Ovary (tissue), 9 donors: ENCODE results near the gene OLA1. TPM values are rescaled to one million over a fixed set of nuclear protein-coding genes. Genes with fewer than 3 reads are reported as not detected.

Experiments
- DNase-seq, 5 donors: peaks; one replicate each; pipeline ENCODE4 v3.0.0-alpha.2; 2019 to 2020
- H3K27ac ChIP-seq, 2 donors: fragments of 200-600 bp; one replicate each; pipeline versions ENCODE4 v1.5.1 to v1.8.0; 2019 to 2022
- H3K27me3 ChIP-seq: fragments of 200-600 bp; one replicate; pipeline ENCODE4 v1.8.0; 2022
- H3K36me3 ChIP-seq: fragments of 200-600 bp; sonication (generic); one replicate; pipeline ENCODE4 v1.5.1; 2019
- H3K4me1 ChIP-seq: one replicate; pipeline ENCODE4 v1.8.1; 2013; ENCODE audit warnings: mild to moderate bottlenecking, moderate library complexity; ENCODE audit not compliant: insufficient read depth
- H3K4me3 ChIP-seq: fragments of 200-600 bp; sonication (generic); one replicate; pipeline ENCODE4 v1.5.1; 2017
- H3K9me3 ChIP-seq, 2 donors: fragments of 200-600 bp in 1 of 2; sonication (generic) in 1 of 2; one replicate each; pipeline versions ENCODE4 v1.5.1 to v1.8.1; 2013 to 2019; ENCODE audit warnings: mild to moderate bottlenecking in 1 of 2, moderate library complexity in 1 of 2
- CTCF ChIP-seq, 3 donors: fragments of 450-650 bp in 2 of 3; fragments of 200-600 bp in 1 of 3; IDR thresholded peaks; one replicate each; pipeline versions ENCODE4 v1.5.1 to v1.8.0; 2016 to 2022; ENCODE audit warnings: antibody characterized with exemption in 3 of 3, mild to moderate bottlenecking in 1 of 3
- EP300 ChIP-seq: sonication (generic); formaldehyde crosslinking; IDR thresholded peaks from one replicate; pipeline ENCODE4 v1.6.1; 2017; ENCODE audit warnings: antibody characterized with exemption
- POLR2A ChIP-seq: fragments of 450-650 bp; IDR thresholded peaks from one replicate; pipeline ENCODE4 v1.6.1; 2017; ENCODE audit warnings: antibody characterized with exemption, mild to moderate bottlenecking, moderate library complexity
- WGBS, 3 donors: extraction: QIAGEN DNeasy Blood & Tissue Kit in 1 of 3; methylation state at CpG; one replicate each; pipeline versions ENCODE4 v1.1.5 to v1.1.7; 2013 to 2017; 5-methylcytosine and 5-hydroxymethylcytosine counted together
- intact Hi-C, 4 donors: fragments of 100-400 bp; cut with DNase I; formaldehyde crosslinking; loops; one replicate each; pipeline versions ENCODE4 v1.11.0 to v1.15.1; 2022 to 2023
- polyA plus RNA-seq, 2 donors: library from polyadenylated mRNA; stranded (reverse); fragments of 200-250 nt in 1 of 2; fragments of 350-450 nt in 1 of 2; fragmentation: Illumina TruSeq in 1 of 2; extraction: RNeasy Lipid Tissue Mini Kit (QIAGEN cat#74804) in 1 of 2; gene quantifications; one replicate each; pipeline ENCODE4 v1.2.3, GENCODE V29; 2013 to 2014
- total RNA-seq, 7 donors: library from RNA; depleted of rRNA in 2 of 7; stranded (reverse); fragments of >200 nt in 2 of 7; fragmentation: NEBNext Ultra II Directional in 3 of 7; extraction: Animal tissue kit (Norgen Biotek cat#: 25700) in 3 of 7; gene quantifications; one replicate each; pipeline versions ENCODE4 v1.1.0 to v1.2.4, GENCODE V29; 2016 to 2023
- donor health status: DM: no; HTN: no; CAD: no; lungs with moderate emphysema.
- donor health status: DM: no; HTN: no; CAD: no.
- donor health status: Bipolar disorder and iron deficiency.
- donor health status: DM: yes; HTN: yes; CAD: no.
- donor health status: DM: no; HTN: no; CAD: no.
- donor health status: DM: yes; HTN: yes; CAD: no.

The OLA1 gene
- total and polyA plus RNA-seq, 9 donors = 25.6 to 127 (median 45.2) TPM

- no peak overlapping the region for H3K27ac ChIP-seq
These were observed 63.8 kb downstream of the OLA1 start for GRCh38 chr2:174184504-174184903.

GRCh38 chr2:174183076-174183475, 65.3 kb downstream of the OLA1 start:
- no peak for TF ChIP-seq CTCF (IDR thresholded peaks at IDR 0.05)
- no peak for TF ChIP-seq POLR2A
- TF ChIP-seq EP300 = no peak
- Histone ChIP-seq H3K4me3 (no peak overlapping the region), H3K9me3 (no peaks in the 10 kb centered on the region), H3K36me3 (no peaks in the 10 kb centered on the region), H3K27ac (no peak overlapping the region), H3K27me3 (no peaks in the 10 kb centered on the region), H3K4me1 (no peaks in the 10 kb centered on the region)
- 69 to 78% (median 73%) methylated on average over 1 of the region's 1 CpG for WGBS, 3 donors
- no peak for DNase-seq
- intact Hi-C loops = no loop called here

More at GRCh38 chr2:174184504-174184903, 63.8 kb downstream of the OLA1 start:
- Histone ChIP-seq H3K36me3 (no peaks in the 10 kb centered on the region), H3K9me3 (no peaks in the 10 kb centered on the region), H3K27me3 (no peaks in the 10 kb centered on the region), H3K4me1 (no peaks in the 10 kb centered on the region), H3K4me3 (no peak overlapping the region)
- intact Hi-C loops = no loop called here
- no peak for DNase-seq
- 90 to 95% (median 91%) methylated on average over 2 of the region's 2 CpGs for WGBS, 3 donors
- TF ChIP-seq CTCF (IDR thresholded peaks at IDR 0.05) (no peak), EP300 (no peak), POLR2A (no peak)

- Histone ChIP-seq H3K27me3 (no peaks in the 10 kb centered on the region), H3K36me3 (no peaks in the 10 kb centered on the region), H3K27ac (no peak overlapping the region), H3K9me3 (no peaks in the 10 kb centered on the region), H3K4me3 (no peak overlapping the region), H3K4me1 (no peaks in the 10 kb centered on the region)
- no peak for DNase-seq
- no peak for TF ChIP-seq EP300
- no peak for TF ChIP-seq POLR2A
- TF ChIP-seq CTCF (IDR thresholded peaks at IDR 0.05) = no peak
- intact Hi-C loops = no loop called here
- WGBS, 3 donors = 93 to 97% (median 94%) methylated on average over 5 of the region's 5 CpGs
These were observed 67.0 kb downstream of the OLA1 start for GRCh38 chr2:174181368-174181767.

- Histone ChIP-seq H3K27me3 (no peaks in the 10 kb centered on the region), H3K9me3 (no peaks in the 10 kb centered on the region), H3K27ac (no peak overlapping the region), H3K36me3 (no peaks in the 10 kb centered on the region), H3K4me1 (no peaks in the 10 kb centered on the region), H3K4me3 (no peak overlapping the region)
- no peak for TF ChIP-seq POLR2A
- no peak for TF ChIP-seq CTCF (IDR thresholded peaks at IDR 0.05)
- no peak for DNase-seq
- intact Hi-C loops = no loop called here
These were observed 67.6 kb downstream of the OLA1 start for GRCh38 chr2:174180726-174181236.
